Peyer's patch (tissue), 4 donors: ENCODE measurements around the gene MAPK10. TPM values are rescaled to one million over a fixed set of nuclear protein-coding genes. Genes with fewer than 3 reads are reported as not detected.

Experiments used
- DNase-seq, 3 donors: peaks; one replicate each; pipeline ENCODE4 v3.0.0-alpha.2; 2017 to 2019
- H3K27ac ChIP-seq, 4 donors: fragments of 200-600 bp; sonication (generic); one replicate each; pipeline ENCODE4 v1.5.1; 2016 to 2019
- H3K27me3 ChIP-seq, 2 donors: fragments of 200-600 bp; sonication (generic); one replicate each; pipeline ENCODE4 v1.5.1; 2019
- H3K36me3 ChIP-seq, 3 donors: fragments of 200-600 bp; sonication (generic); one replicate each; pipeline ENCODE4 v1.5.1; 2016 to 2019
- H3K4me1 ChIP-seq, 4 donors: fragments of 200-600 bp; sonication (generic); one replicate each; pipeline ENCODE4 v1.5.1; 2016 to 2019
- H3K4me3 ChIP-seq, 4 donors: fragments of 200-600 bp; sonication (generic); 1 replicate in 3 of 4; 2 replicates in 1 of 4; pipeline ENCODE4 v1.5.1; 2016 to 2019; ENCODE audit warnings: mild to moderate bottlenecking in 1 of 4
- H3K9me3 ChIP-seq, 4 donors: fragments of 200-600 bp; sonication (generic); one replicate each; pipeline ENCODE4 v1.5.1; 2016 to 2019; ENCODE audit warnings: mild to moderate bottlenecking in 1 of 4
- POLR2A ChIP-seq, 2 donors: fragments of 450-650 bp; IDR thresholded peaks; one replicate each; pipeline ENCODE4 v1.5.1; 2017; ENCODE audit warnings: antibody characterized with exemption in 2 of 2, mild to moderate bottlenecking in 2 of 2, moderate library complexity in 2 of 2
- total RNA-seq, 4 donors: library from RNA; depleted of rRNA; stranded (reverse); fragments of >200 nt; gene quantifications; one replicate each; pipeline ENCODE4 v1.1.0, GENCODE V29; 2016
- TF ChIP-seq, protein P1 (sequence below), 6 experiments: fragments of 450-650 bp in 4 of 6; fragments of 200-600 bp in 2 of 6; sonication (generic) in 1 of 6; IDR thresholded peaks; one replicate each; pipeline ENCODE4 v1.5.1; 2017 to 2019; ENCODE audit warnings: antibody characterized with exemption in 6 of 6, mild to moderate bottlenecking in 3 of 6, moderate library complexity in 1 of 6

MAPK10 gene
- total RNA-seq, 4 donors from 2014 or later: 1.8 to 35.5 (median 7.3) TPM

DNA sequence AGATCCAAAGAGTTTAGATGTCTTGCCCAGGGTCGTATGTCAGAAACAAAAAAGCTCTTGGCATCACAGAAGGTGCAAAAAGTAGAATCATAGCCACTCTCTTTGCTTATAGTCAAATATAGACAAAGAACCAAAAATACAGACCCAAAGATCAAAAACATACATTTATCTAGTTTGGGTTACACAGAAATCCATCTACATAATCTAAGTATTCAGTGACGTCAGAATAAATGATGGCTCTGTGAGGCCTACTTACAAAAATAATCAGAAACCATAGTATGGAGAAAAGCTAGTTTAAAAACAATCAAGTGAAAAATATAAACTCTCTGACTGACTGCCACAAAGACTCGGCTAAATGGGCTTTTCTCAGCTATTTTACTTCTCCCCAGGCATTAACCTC is 126.8 kb downstream of the MAPK10 start:
- TF ChIP-seq POLR2A (IDR thresholded peaks at IDR 0.05): no peak
- TF ChIP-seq, protein P1, sequence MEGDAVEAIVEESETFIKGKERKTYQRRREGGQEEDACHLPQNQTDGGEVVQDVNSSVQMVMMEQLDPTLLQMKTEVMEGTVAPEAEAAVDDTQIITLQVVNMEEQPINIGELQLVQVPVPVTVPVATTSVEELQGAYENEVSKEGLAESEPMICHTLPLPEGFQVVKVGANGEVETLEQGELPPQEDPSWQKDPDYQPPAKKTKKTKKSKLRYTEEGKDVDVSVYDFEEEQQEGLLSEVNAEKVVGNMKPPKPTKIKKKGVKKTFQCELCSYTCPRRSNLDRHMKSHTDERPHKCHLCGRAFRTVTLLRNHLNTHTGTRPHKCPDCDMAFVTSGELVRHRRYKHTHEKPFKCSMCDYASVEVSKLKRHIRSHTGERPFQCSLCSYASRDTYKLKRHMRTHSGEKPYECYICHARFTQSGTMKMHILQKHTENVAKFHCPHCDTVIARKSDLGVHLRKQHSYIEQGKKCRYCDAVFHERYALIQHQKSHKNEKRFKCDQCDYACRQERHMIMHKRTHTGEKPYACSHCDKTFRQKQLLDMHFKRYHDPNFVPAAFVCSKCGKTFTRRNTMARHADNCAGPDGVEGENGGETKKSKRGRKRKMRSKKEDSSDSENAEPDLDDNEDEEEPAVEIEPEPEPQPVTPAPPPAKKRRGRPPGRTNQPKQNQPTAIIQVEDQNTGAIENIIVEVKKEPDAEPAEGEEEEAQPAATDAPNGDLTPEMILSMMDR (IDR thresholded peaks at IDR 0.05): no peak
- no peaks in the 10 kb centered on the region for H3K36me3 ChIP-seq
- H3K4me1 ChIP-seq: no peaks in the 10 kb centered on the region
- H3K27ac ChIP-seq: no peak overlapping the region
- H3K4me3 ChIP-seq: no peak overlapping the region
- no peak for DNase-seq
- H3K9me3 ChIP-seq: no peaks in the 10 kb centered on the region
- no peaks in the 10 kb centered on the region for H3K27me3 ChIP-seq

DNA sequence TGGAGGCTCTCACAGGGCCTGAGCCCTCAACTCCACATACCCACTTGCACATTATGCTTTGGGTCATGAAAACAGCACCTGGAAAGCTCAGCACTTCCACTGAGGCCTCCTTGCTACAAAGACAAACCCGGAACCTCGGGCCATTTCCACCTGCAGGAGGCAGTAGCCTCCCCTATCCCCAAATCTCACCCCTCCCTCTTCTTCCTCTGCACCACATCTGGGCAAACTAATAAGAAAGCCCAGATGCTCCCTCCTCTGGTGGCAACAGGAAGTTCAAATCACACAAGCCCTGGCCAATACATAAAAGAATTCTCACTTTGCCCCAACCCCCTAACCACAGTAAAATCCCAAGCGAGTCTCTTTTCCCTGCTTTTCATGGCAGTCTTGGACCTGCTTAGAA is 136.4 kb downstream of the MAPK10 start:
- Histone ChIP-seq H3K36me3 (no peaks in the 10 kb centered on the region), H3K27ac (no peak overlapping the region), H3K27me3 (no peaks in the 10 kb centered on the region), H3K4me3 (no peak overlapping the region), H3K4me1 (no peaks in the 10 kb centered on the region), H3K9me3 (no peaks in the 10 kb centered on the region)
- no peak for DNase-seq
- TF ChIP-seq, protein P1 (IDR thresholded peaks at IDR 0.05): no peak
- no peak for TF ChIP-seq POLR2A (IDR thresholded peaks at IDR 0.05)

- Histone ChIP-seq H3K27ac (no peak overlapping the region), H3K4me3 (no peak overlapping the region), H3K36me3 (no peaks in the 10 kb centered on the region), H3K9me3 (no peaks in the 10 kb centered on the region), H3K4me1 (no peaks in the 10 kb centered on the region), H3K27me3 (no peaks in the 10 kb centered on the region)
- TF ChIP-seq, protein P1 (IDR thresholded peaks at IDR 0.05): no peak
- no peak for TF ChIP-seq POLR2A (IDR thresholded peaks at IDR 0.05)
- DNase-seq: no peak
Observed at GRCh38 chr4:86221002-86221401, 138.9 kb downstream of the MAPK10 start.

GRCh38 chr4:86220121-86220520 is 139.7 kb downstream of the MAPK10 start:
- no peaks in the 10 kb centered on the region for H3K27me3 ChIP-seq
- TF ChIP-seq, protein P1 (IDR thresholded peaks at IDR 0.05): no peak
- TF ChIP-seq POLR2A (IDR thresholded peaks at IDR 0.05): no peak
- no peak for DNase-seq
- H3K36me3 ChIP-seq: no peaks in the 10 kb centered on the region
- no peak overlapping the region for H3K4me3 ChIP-seq
- no peak overlapping the region for H3K27ac ChIP-seq
- no peaks in the 10 kb centered on the region for H3K4me1 ChIP-seq
- no peaks in the 10 kb centered on the region for H3K9me3 ChIP-seq

GRCh38 chr4:86218746-86219473 is 140.9 kb downstream of the MAPK10 start:
- peak overlapping the region in 1 of 4 donors; percentile 3 for H3K27ac ChIP-seq
- H3K9me3 ChIP-seq: peaks cover 0 to 3% (median 0%) of the 10 kb centered on the region in 4 donors
- H3K4me3 ChIP-seq: no peak overlapping the region
- H3K27me3 ChIP-seq: no peaks in the 10 kb centered on the region
- H3K36me3 ChIP-seq: no peaks in the 10 kb centered on the region
- no peaks in the 10 kb centered on the region for H3K4me1 ChIP-seq
- TF ChIP-seq, protein P1 (IDR thresholded peaks at IDR 0.05): no peak
- no peak for TF ChIP-seq POLR2A (IDR thresholded peaks at IDR 0.05)
- DNase-seq: no peak
